IMR-90 (cell line): Measurements from ENCODE around the gene HHIPL1. TPM values are rescaled to one million over a fixed set of nuclear protein-coding genes. Genes with fewer than 3 reads are reported as not detected.

Experiments
- ATAC-seq: fragments of 200-7000 bp; cut with Tn5 transposase; 2 replicates; pipeline ENCODE4 v1.9.1; 2020; ENCODE audit warnings: low read depth, mild to moderate bottlenecking, moderate library complexity
- BruUV-seq: library from RNA; stranded (reverse); fragments of 400-500 nt; replicated peaks from 2 replicates; lab custom pipeline; 2021; lab: Mats Ljungman, UMichigan
- CTCF ChIA-PET: fragments of 300-600 bp; formaldehyde crosslinking; extraction: SDS; loops from one replicate; lab custom pipeline; 2021; ENCODE audit warnings: antibody characterized with exemption; lab: Yijun Ruan, JAX
- POLR2A ChIA-PET: fragments of 300-600 bp; sonication (Branson Sonifier 250); formaldehyde crosslinking; loops from one replicate; lab custom pipeline; 2022; ENCODE audit warnings: antibody characterized with exemption; ENCODE audit not compliant: unreplicated experiment; lab: Charles Lee
- DNase-seq: peaks from one replicate; pipeline ENCODE4 v3.0.0; 2013
- H2AFZ ChIP-seq: replicated peaks from 2 replicates; pipeline ENCODE3; 2013; ENCODE audit warnings: low read length, mild to moderate bottlenecking; ENCODE audit not compliant: poor library complexity
- H2AK5ac ChIP-seq: 2 replicates; pipeline ENCODE4 v1.6.1; 2013; ENCODE audit warnings: low read depth, low read length, inconsistent platforms
- H2AK9ac ChIP-seq: replicated peaks from 2 replicates; pipeline ENCODE3; 2013; ENCODE audit warnings: mild to moderate bottlenecking, low read depth, low read length, moderate library complexity; ENCODE audit not compliant: poor library complexity
- H2BK120ac ChIP-seq: 2 replicates; pipeline ENCODE4 v1.6.1; 2013; ENCODE audit warnings: low read depth, low read length, inconsistent platforms
- H2BK15ac ChIP-seq: 3 replicates; pipeline ENCODE4 v1.6.1; 2013; ENCODE audit warnings: low read depth, low read length, inconsistent platforms
- H2BK20ac ChIP-seq: 2 replicates; pipeline ENCODE4 v1.6.1; 2013; ENCODE audit warnings: low read depth, mild to moderate bottlenecking, inconsistent platforms, low read length, moderate library complexity
- H2BK5ac ChIP-seq: 2 replicates; pipeline ENCODE4 v1.6.1; 2013; ENCODE audit warnings: mild to moderate bottlenecking, low read depth, low read length, inconsistent platforms; ENCODE audit not compliant: poor library complexity, severe bottlenecking
- H3K14ac ChIP-seq: replicated peaks from 2 replicates; pipeline ENCODE4 v1.6.1; 2013; ENCODE audit warnings: low read depth, low read length, inconsistent platforms
- H3K18ac ChIP-seq: 2 replicates; pipeline ENCODE4 v1.6.1; 2013; ENCODE audit warnings: low read depth, low read length, control low read depth
- H3K23ac ChIP-seq: 2 replicates; pipeline ENCODE4 v1.6.1; 2013; ENCODE audit warnings: low read depth, low read length, inconsistent platforms
- H3K27ac ChIP-seq: 2 replicates; pipeline ENCODE4 v1.5.1; 2013; ENCODE audit warnings: mild to moderate bottlenecking, control low read depth, low read length; ENCODE audit not compliant: insufficient read depth
- H3K27me3 ChIP-seq: 2 replicates; pipeline ENCODE4 v1.6.1; 2013; ENCODE audit warnings: low read length; ENCODE audit not compliant: control insufficient read depth, insufficient read depth
- H3K36me3 ChIP-seq: 2 replicates; pipeline ENCODE4 v1.6.1; 2013; ENCODE audit warnings: low read length, mixed read lengths; ENCODE audit not compliant: control insufficient read depth, insufficient read depth
- H3K4ac ChIP-seq: 2 replicates; pipeline ENCODE4 v1.6.1; 2013; ENCODE audit warnings: low read depth, low read length, inconsistent platforms
- H3K4me1 ChIP-seq: 2 replicates; pipeline ENCODE4 v1.6.1; 2013; ENCODE audit warnings: low read length, mixed read lengths; ENCODE audit not compliant: control insufficient read depth, insufficient read depth
- H3K4me2 ChIP-seq: 2 replicates; pipeline ENCODE4 v1.6.1; 2013; ENCODE audit warnings: low read depth, mild to moderate bottlenecking, control low read depth, low read length, moderate library complexity
- H3K4me3 ChIP-seq: 2 replicates; pipeline ENCODE4 v1.5.1; 2013; ENCODE audit warnings: low read depth, mild to moderate bottlenecking, control low read depth, low read length, moderate library complexity; ENCODE audit not compliant: insufficient read depth
- H3K56ac ChIP-seq: 2 replicates; pipeline ENCODE4 v1.6.1; 2013; ENCODE audit warnings: low read length, inconsistent platforms; ENCODE audit not compliant: insufficient read depth; ENCODE audit errors: extremely low read depth
- H3K79me1 ChIP-seq, 2 experiments: 2 replicates each; pipeline ENCODE4 v1.6.1; 2013; ENCODE audit warnings: low read length in 2 of 2, inconsistent platforms in 1 of 2, low read depth in 1 of 2
- H3K9ac ChIP-seq: 2 replicates; pipeline ENCODE4 v1.6.1; 2013; ENCODE audit warnings: low read depth, low read length, control low read depth
- H3K9me1 ChIP-seq: 2 replicates; pipeline ENCODE4 v1.6.1; 2013; ENCODE audit warnings: low read length, inconsistent platforms; ENCODE audit not compliant: insufficient read depth
- H3K9me3 ChIP-seq: 2 replicates; pipeline ENCODE4 v1.6.1; 2013; ENCODE audit warnings: low read length; ENCODE audit not compliant: control insufficient read depth, insufficient read depth
- H4K20me1 ChIP-seq: 2 replicates; pipeline ENCODE4 v1.6.1; 2013; ENCODE audit warnings: low read length, inconsistent platforms; ENCODE audit not compliant: insufficient read depth
- H4K5ac ChIP-seq: 2 replicates; pipeline ENCODE4 v1.6.1; 2013; ENCODE audit warnings: mild to moderate bottlenecking, low read depth, low read length, control low read depth
- H4K8ac ChIP-seq, 2 experiments: 2 replicates each; pipeline ENCODE4 v1.6.1; 2013; ENCODE audit warnings: low read depth in 2 of 2, low read length in 2 of 2, control low read depth in 1 of 2, inconsistent platforms in 1 of 2
- H4K91ac ChIP-seq: 2 replicates; pipeline ENCODE4 v1.6.1; 2013; ENCODE audit warnings: low read depth, low read length, inconsistent platforms; ENCODE audit not compliant: insufficient read depth
- CEBPB ChIP-seq: IDR thresholded peaks from 2 replicates; pipeline ENCODE4 v1.6.1; 2012; ENCODE audit warnings: low read depth, low read length, improper control_type of control experiment
- MAFK ChIP-seq: IDR thresholded peaks from 2 replicates; pipeline ENCODE4 v1.6.1; 2012; ENCODE audit warnings: low read depth, low read length, improper control_type of control experiment
- MXI1 ChIP-seq: IDR thresholded peaks from 2 replicates; pipeline ENCODE4 v1.6.1; 2012; ENCODE audit warnings: low read depth, mild to moderate bottlenecking, low read length, moderate library complexity, borderline replicate concordance
- RCOR1 ChIP-seq: IDR thresholded peaks from 2 replicates; pipeline ENCODE4 v1.6.1; 2012; ENCODE audit warnings: mild to moderate bottlenecking, low read length, improper control_type of control experiment; ENCODE audit not compliant: insufficient replicate concordance
- RFX5 ChIP-seq: IDR thresholded peaks from 2 replicates; pipeline ENCODE4 v1.8.0; 2012; ENCODE audit warnings: low read depth, mild to moderate bottlenecking, low read length, moderate library complexity
- WGBS, 2 experiments: methylation state at CpG; one replicate each; pipeline versions ENCODE4 v1.1.5 to v1.1.7; 2013; ENCODE audit warnings: missing lambda C conversion rate in 2 of 2; ENCODE audit not compliant: insufficient read length in 1 of 2; ENCODE audit errors: extremely low coverage in 2 of 2; 5-methylcytosine and 5-hydroxymethylcytosine counted together
- dilution Hi-C: fragments of 300-500 bp; cut with HindIII; formaldehyde crosslinking; loops from one replicate; pipeline ENCODE4 v1.14.3; 2018; ENCODE audit warnings: low sequenced_read_pairs; ENCODE audit not compliant: unreplicated experiment
- in situ Hi-C: fragments of 300-500 bp; cut with MboI; formaldehyde crosslinking; loops from 3 replicates; pipeline ENCODE4 v1.14.3; 2019; ENCODE audit warnings: low sequenced_read_pairs, inconsistent platforms, mixed read lengths
- intact Hi-C: fragments of 100-400 bp; cut with micrococcal nuclease; formaldehyde crosslinking; loops from 2 replicates; pipeline ENCODE4 v1.10.0; 2022
- polyA plus RNA-seq, 3 experiments: library from polyadenylated mRNA; depleted of rRNA; stranded (reverse); fragments of >200 nt; gene quantifications; 2 replicates each; pipeline ENCODE4 v1.2.3, GENCODE V29; 2012; ENCODE audit warnings: low replicate concordance in 1 of 3
- total RNA-seq: library from RNA; depleted of rRNA; stranded (reverse); fragments of >200 nt; gene quantifications from 2 replicates; pipeline ENCODE4 v1.2.3, GENCODE V29; 2012

The HHIPL1 gene
- total and polyA plus RNA-seq, 2 of the 4 experiments (the other 2 are of a cell fraction) = 0.65 to 0.72 TPM

GRCh38 chr14:99664937-99665273, 20.0 kb downstream of the HHIPL1 start:
- no peaks in the 10 kb centered on the region for H3K9me3 ChIP-seq
- H3K9me1 ChIP-seq = 0 out of 2 replicates have a peak, but pooled peaks cover 4% of the 10 kb centered on the region
- TF ChIP-seq MXI1 (no peak), MAFK (no peak), RFX5 (no peak), CEBPB (no peak), RCOR1 (no peak)
- no peak for DNase-seq
- no peaks in the 10 kb centered on the region for H3K79me1 ChIP-seq
- no peak overlapping the region for H3K4me2 ChIP-seq
- H3K23ac ChIP-seq = no peak overlapping the region
- no peak overlapping the region for H2BK15ac ChIP-seq
- H3K18ac ChIP-seq = no peak overlapping the region
- no peak overlapping the region for H2AK5ac ChIP-seq
- intact Hi-C loops = no loop called here
- no peak overlapping the region for H2AK9ac ChIP-seq
- H3K27ac ChIP-seq = no peak overlapping the region
- H4K8ac ChIP-seq = no peak overlapping the region
- H3K9ac ChIP-seq = no peak overlapping the region
- H3K36me3 ChIP-seq = no peaks in the 10 kb centered on the region
- in situ Hi-C loops = no loop called here
- no peak overlapping the region for H3K4ac ChIP-seq
- no peak overlapping the region for H2BK120ac ChIP-seq
- no peak overlapping the region for H2AFZ ChIP-seq
- peaks cover 21% of the 10 kb centered on the region for H3K27me3 ChIP-seq
- no TSS peak for BruUV-seq
- ChIA-PET POLR2A (interaction anchor here (0.6 kb wide), 1 partner anchor 1150 kb away, joined by 6 read pairs; no protein-coding TSS in a partner anchor), CTCF (no interaction called here)
- H2BK20ac ChIP-seq = no peak overlapping the region
- H3K14ac ChIP-seq = no peak overlapping the region
- H3K4me1 ChIP-seq = no peaks in the 10 kb centered on the region
- no peaks in the 10 kb centered on the region for H4K20me1 ChIP-seq
- dilution Hi-C loops = no loop called here
- no peak overlapping the region for H4K91ac ChIP-seq
- no peak overlapping the region for H3K56ac ChIP-seq
- 69% methylated on average over 4 of the region's 12 CpGs; no CpG with 5 or more reads in 1 of the 2 experiments for WGBS, 2 experiments
- no peak overlapping the region for H2BK5ac ChIP-seq
- ATAC-seq = no peak
- H4K5ac ChIP-seq = no peak overlapping the region
- no peak overlapping the region for H3K4me3 ChIP-seq
